Peyer's patch (tissue), 4 donors: Measurements from ENCODE around the gene HORMAD2. TPM values are rescaled to one million over a fixed set of nuclear protein-coding genes. Genes with fewer than 3 reads are reported as not detected.
A peak's percentile ranks its signal among the peaks of the same experiment; 100 is the strongest.
"Not testable (repeated sequence)": the region's sequence is repeated elsewhere in the genome, so short reads cannot be mapped to it uniquely, and the experiment has no call there.

Source experiments
- DNase-seq, 3 donors: peaks; one replicate each; pipeline ENCODE4 v3.0.0-alpha.2; 2017 to 2019
- H3K27ac ChIP-seq, 4 donors: fragments of 200-600 bp; sonication (generic); one replicate each; pipeline ENCODE4 v1.5.1; 2016 to 2019
- H3K27me3 ChIP-seq, 2 donors: fragments of 200-600 bp; sonication (generic); one replicate each; pipeline ENCODE4 v1.5.1; 2019
- H3K36me3 ChIP-seq, 3 donors: fragments of 200-600 bp; sonication (generic); one replicate each; pipeline ENCODE4 v1.5.1; 2016 to 2019
- H3K4me1 ChIP-seq, 4 donors: fragments of 200-600 bp; sonication (generic); one replicate each; pipeline ENCODE4 v1.5.1; 2016 to 2019
- H3K4me3 ChIP-seq, 4 donors: fragments of 200-600 bp; sonication (generic); 1 replicate in 3 of 4; 2 replicates in 1 of 4; pipeline ENCODE4 v1.5.1; 2016 to 2019; ENCODE audit warnings: mild to moderate bottlenecking in 1 of 4
- H3K9me3 ChIP-seq, 4 donors: fragments of 200-600 bp; sonication (generic); one replicate each; pipeline ENCODE4 v1.5.1; 2016 to 2019; ENCODE audit warnings: mild to moderate bottlenecking in 1 of 4
- POLR2A ChIP-seq, 2 donors: fragments of 450-650 bp; IDR thresholded peaks; one replicate each; pipeline ENCODE4 v1.5.1; 2017; ENCODE audit warnings: antibody characterized with exemption in 2 of 2, mild to moderate bottlenecking in 2 of 2, moderate library complexity in 2 of 2
- total RNA-seq, 4 donors: library from RNA; depleted of rRNA; stranded (reverse); fragments of >200 nt; gene quantifications; one replicate each; pipeline ENCODE4 v1.1.0, GENCODE V29; 2016
- TF ChIP-seq, protein P1 (sequence below), 6 experiments: fragments of 450-650 bp in 4 of 6; fragments of 200-600 bp in 2 of 6; sonication (generic) in 1 of 6; IDR thresholded peaks; one replicate each; pipeline ENCODE4 v1.5.1; 2017 to 2019; ENCODE audit warnings: antibody characterized with exemption in 6 of 6, mild to moderate bottlenecking in 3 of 6, moderate library complexity in 1 of 6

The HORMAD2 gene
- total RNA-seq, 4 donors from 2014 or later, result not detected

DNA sequence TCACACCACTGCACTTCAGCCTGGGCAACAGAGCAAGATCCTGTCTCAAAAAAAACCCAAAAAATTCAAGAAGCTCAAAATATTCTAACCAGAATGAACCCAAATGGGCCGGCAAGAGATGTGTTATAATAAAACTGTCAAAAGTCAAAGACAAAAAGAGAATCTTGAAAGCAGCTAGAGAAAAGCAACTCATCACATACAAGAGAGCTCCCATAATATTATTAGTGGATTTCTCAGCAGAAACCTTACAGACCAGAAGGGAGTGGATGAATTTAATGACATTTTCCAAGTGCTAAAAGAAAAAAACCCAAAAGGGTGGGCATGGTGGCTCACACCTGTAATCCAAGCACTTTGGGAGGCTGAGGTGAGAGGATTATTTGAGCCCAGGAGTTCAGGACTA lies 22.9 kb upstream of the HORMAD2 start:
- DNase-seq, result no peak

DNA sequence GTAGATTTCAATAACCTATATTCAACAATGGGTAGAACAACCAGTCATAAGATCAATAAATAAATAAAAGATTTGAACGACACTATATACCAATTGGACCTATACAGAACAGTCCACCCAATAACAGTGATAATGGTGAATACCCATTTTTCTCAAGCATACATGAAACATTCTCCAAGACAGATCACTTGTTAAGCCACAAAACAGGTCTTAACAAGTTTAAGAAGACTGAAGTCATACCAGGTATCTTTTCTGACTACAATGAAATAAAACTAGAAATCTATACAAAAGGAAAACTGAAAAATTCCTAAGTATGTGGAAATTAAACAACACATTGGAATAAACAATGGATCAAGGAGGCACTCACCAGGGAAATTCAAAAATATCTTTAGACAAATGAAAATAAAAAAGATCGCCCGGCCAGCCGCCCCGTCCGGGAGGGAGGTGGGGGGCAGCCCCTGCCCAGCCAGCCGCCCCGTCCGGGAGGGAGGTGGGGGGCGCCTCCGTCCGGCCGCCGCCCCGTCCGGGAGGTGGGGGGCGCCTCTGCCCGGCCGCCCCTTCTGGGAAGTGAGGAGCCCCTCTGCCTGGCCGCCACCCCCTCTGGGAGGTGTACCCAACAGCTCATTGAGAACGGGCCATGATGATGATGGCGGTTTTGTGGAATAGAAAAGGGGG lies 20.8 kb upstream of the HORMAD2 start:
- H3K4me1 ChIP-seq, H3K9me3 ChIP-seq, H3K4me3 ChIP-seq, H3K36me3 ChIP-seq, H3K27ac ChIP-seq, DNase-seq, H3K27me3 ChIP-seq: not testable (repeated sequence)

More for the DNA sequence above, 22.9 kb upstream of the HORMAD2 start:
- peaks cover 0 to 5% (median 1%) of the 10 kb centered on the region in 4 donors for H3K9me3 ChIP-seq
- no peaks in the 10 kb centered on the region for H3K27me3 ChIP-seq
- no peak overlapping the region for H3K27ac ChIP-seq
- H3K4me3 ChIP-seq, result no peak overlapping the region
- peaks cover 0 to 4% (median 0%) of the 10 kb centered on the region in 4 donors for H3K4me1 ChIP-seq
- TF ChIP-seq POLR2A (IDR thresholded peaks at IDR 0.05), result no peak
- TF ChIP-seq, protein P1, sequence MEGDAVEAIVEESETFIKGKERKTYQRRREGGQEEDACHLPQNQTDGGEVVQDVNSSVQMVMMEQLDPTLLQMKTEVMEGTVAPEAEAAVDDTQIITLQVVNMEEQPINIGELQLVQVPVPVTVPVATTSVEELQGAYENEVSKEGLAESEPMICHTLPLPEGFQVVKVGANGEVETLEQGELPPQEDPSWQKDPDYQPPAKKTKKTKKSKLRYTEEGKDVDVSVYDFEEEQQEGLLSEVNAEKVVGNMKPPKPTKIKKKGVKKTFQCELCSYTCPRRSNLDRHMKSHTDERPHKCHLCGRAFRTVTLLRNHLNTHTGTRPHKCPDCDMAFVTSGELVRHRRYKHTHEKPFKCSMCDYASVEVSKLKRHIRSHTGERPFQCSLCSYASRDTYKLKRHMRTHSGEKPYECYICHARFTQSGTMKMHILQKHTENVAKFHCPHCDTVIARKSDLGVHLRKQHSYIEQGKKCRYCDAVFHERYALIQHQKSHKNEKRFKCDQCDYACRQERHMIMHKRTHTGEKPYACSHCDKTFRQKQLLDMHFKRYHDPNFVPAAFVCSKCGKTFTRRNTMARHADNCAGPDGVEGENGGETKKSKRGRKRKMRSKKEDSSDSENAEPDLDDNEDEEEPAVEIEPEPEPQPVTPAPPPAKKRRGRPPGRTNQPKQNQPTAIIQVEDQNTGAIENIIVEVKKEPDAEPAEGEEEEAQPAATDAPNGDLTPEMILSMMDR (IDR thresholded peaks at IDR 0.05), result no peak
- no peaks in the 10 kb centered on the region for H3K36me3 ChIP-seq

DNA sequence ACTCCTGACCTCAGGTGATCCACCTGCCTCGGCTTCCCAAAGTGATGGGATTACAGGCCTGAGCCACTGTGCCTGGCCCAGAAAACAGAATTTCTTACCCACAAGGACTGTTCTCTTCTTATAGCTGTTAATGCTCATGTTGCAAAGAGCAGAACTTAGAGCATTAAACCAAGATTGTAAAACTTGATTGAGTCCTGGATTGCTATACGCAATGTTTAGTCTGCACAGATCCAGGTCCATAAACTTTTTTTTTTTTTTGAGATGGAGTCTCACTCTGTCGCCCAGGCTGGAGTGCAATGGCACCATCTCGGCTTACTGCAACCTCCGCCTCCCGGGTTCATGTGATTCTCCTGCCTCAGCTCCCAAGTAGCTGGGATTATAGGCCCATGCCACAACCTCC lies 19.2 kb upstream of the HORMAD2 start:
- H3K9me3 ChIP-seq, H3K27me3 ChIP-seq, H3K36me3 ChIP-seq, H3K4me1 ChIP-seq, DNase-seq, H3K4me3 ChIP-seq: not testable (repeated sequence)
- H3K27ac ChIP-seq, result peak overlapping the region in 2 of 4 donors; percentile 47 to 48

DNA sequence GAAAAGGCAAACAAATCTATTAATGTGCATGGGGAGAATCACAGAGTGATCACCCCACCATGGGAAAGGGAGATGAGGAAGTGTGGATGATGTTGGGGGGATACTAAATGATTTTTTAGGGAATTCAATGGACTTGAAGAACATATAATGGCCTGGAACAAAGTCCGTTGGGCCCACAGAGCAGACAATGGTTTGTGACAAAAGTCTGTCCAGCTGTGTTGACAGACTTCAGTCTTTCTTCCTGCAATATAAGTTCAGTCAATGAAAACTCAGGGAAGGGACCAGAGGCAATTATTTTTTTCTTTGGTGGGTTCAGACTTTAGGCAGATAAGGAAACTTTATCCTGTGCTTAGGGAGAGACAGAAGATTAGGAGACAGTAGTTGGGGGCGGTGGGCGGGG lies 18.0 kb upstream of the HORMAD2 start:
- peak overlapping the region in 2 of 4 donors; percentile 72 to 73 for H3K27ac ChIP-seq
- DNase-seq, result no peak

DNA sequence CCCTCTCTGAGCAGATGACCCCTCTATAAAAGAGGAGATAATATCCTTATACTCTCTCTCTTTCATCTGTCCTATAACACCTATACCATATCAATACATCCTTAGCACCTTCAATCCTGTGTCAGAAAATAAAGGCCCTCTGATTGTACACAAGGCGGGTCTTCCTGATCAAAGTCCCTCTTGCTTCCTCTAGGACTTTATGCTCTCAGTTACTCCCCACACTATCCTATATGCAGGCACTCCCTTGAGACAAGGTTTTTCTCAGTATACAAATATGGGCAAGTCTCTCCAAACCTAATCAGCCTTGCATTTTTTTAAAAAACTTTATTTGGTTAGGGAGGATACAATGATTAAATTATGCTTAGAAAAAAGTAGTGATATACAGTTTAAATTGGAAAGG lies 17.3 kb upstream of the HORMAD2 start:
- no peak for DNase-seq
- H3K9me3 ChIP-seq, result peaks cover 0 to 5% (median 0%) of the 10 kb centered on the region in 4 donors

More for the DNA sequence above, 18.0 kb upstream of the HORMAD2 start:
- no peak overlapping the region for H3K4me3 ChIP-seq
- no peak for TF ChIP-seq POLR2A (IDR thresholded peaks at IDR 0.05)
- no peaks in the 10 kb centered on the region for H3K36me3 ChIP-seq
- peaks cover 0 to 7% (median 0%) of the 10 kb centered on the region in 4 donors for H3K9me3 ChIP-seq
- no peaks in the 10 kb centered on the region for H3K27me3 ChIP-seq
- peaks cover 0 to 4% (median 0%) of the 10 kb centered on the region in 4 donors for H3K4me1 ChIP-seq

DNA sequence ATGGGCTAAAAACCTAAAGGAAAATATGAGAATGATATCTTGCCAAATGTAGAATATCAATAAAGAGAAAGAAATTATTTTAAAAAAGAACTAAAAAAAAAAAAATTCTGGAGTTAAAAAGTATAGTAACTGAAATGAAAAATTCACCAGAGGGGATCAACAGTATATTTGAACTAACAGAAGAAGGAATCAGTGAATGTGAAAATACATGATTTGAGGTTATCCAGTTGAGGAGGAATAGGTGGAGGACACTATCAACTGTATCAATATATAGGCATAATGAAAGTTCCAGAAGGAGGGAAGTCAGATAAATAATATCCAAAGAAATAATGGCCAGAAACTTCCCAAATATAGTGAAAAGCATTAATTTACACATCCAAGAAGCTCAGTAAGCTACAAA lies 16.1 kb upstream of the HORMAD2 start:
- Histone ChIP-seq H3K27me3 (no peaks in the 10 kb centered on the region), H3K4me1 (peaks cover 0 to 4% (median 0%) of the 10 kb centered on the region in 4 donors), H3K36me3 (no peaks in the 10 kb centered on the region), H3K4me3 (no peak overlapping the region), H3K9me3 (peaks cover 0 to 5% (median 0%) of the 10 kb centered on the region in 4 donors), H3K27ac (no peak overlapping the region)
- DNase-seq, result no peak
- no peak for TF ChIP-seq POLR2A (IDR thresholded peaks at IDR 0.05)
- TF ChIP-seq, protein P1 (IDR thresholded peaks at IDR 0.05), result no peak

More for the DNA sequence above, 17.3 kb upstream of the HORMAD2 start:
- Histone ChIP-seq H3K27ac (peak overlapping the region in 3 of 4 donors; percentile 1 to 73 (median 72)), H3K4me3 (no peak overlapping the region), H3K27me3 (no peaks in the 10 kb centered on the region), H3K4me1 (peaks cover 0 to 4% (median 0%) of the 10 kb centered on the region in 4 donors), H3K36me3 (no peaks in the 10 kb centered on the region)
- TF ChIP-seq, protein P1 (IDR thresholded peaks at IDR 0.05), result no peak
- no peak for TF ChIP-seq POLR2A (IDR thresholded peaks at IDR 0.05)

DNA sequence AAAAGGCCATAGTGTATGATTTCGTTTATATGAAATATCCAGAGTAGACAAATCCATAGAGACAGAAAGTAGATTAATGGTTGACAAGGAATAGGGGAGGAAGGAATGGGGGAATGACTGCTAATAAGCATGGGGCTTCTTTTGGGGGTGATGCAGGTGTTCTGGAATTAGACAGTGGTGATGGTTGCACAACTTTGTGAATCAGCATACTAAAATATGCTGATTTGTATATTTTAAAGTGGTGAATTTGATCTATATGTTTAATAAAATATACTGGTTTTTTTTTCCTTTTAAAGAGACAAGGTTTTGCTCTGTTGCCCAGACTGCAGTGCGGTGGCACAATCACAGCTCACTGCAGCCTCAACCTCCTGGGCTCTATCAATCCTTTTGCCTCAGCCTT lies 6.5 kb upstream of the HORMAD2 start:
- TF ChIP-seq, protein P1 (IDR thresholded peaks at IDR 0.05), result no peak
- TF ChIP-seq POLR2A (IDR thresholded peaks at IDR 0.05), result no peak
- H3K4me1 ChIP-seq, result no peaks in the 10 kb centered on the region
- H3K27me3 ChIP-seq, result no peaks in the 10 kb centered on the region
- no peak overlapping the region for H3K27ac ChIP-seq
- DNase-seq, result no peak
- no peaks in the 10 kb centered on the region for H3K9me3 ChIP-seq
- H3K4me3 ChIP-seq, result no peak overlapping the region
- H3K36me3 ChIP-seq, result no peaks in the 10 kb centered on the region
